Kidney epithelial cell (primary cell): ENCODE measurements around the gene NCR3LG1. TPM values are rescaled to one million over a fixed set of nuclear protein-coding genes. Genes with fewer than 3 reads are reported as not detected.

Source experiments
- DNase-seq: peaks from one replicate; pipeline ENCODE4 v3.0.0-alpha.2; 2010; ENCODE audit warnings: low read depth
- H3K27me3 ChIP-seq: 2 replicates; pipeline ENCODE4 v1.6.0; 2011; ENCODE audit warnings: low read length; ENCODE audit not compliant: control insufficient read depth, insufficient read depth
- H3K36me3 ChIP-seq: 2 replicates; pipeline ENCODE4 v1.5.1; 2011; ENCODE audit warnings: low read length; ENCODE audit not compliant: control insufficient read depth, insufficient read depth
- H3K4me3 ChIP-seq: 2 replicates; pipeline ENCODE4 v1.5.1; 2011; ENCODE audit warnings: low read depth, mild to moderate bottlenecking, control low read depth, low read length
- total RNA-seq: library from RNA; depleted of rRNA; stranded (reverse); fragments of >200 nt; gene quantifications from 2 replicates; pipeline ENCODE4 v1.2.3, GENCODE V29; 2015
- TF ChIP-seq, protein P1 (sequence below): IDR thresholded peaks from 2 replicates; pipeline ENCODE4 v1.5.1; 2011; ENCODE audit warnings: mild to moderate bottlenecking, moderate library complexity, low read length, control low read depth, inconsistent platforms; ENCODE audit not compliant: insufficient read depth, poor library complexity, severe bottlenecking

The NCR3LG1 gene
- total RNA-seq, 1 donor from 2014 or later: 10.1 TPM

DNA sequence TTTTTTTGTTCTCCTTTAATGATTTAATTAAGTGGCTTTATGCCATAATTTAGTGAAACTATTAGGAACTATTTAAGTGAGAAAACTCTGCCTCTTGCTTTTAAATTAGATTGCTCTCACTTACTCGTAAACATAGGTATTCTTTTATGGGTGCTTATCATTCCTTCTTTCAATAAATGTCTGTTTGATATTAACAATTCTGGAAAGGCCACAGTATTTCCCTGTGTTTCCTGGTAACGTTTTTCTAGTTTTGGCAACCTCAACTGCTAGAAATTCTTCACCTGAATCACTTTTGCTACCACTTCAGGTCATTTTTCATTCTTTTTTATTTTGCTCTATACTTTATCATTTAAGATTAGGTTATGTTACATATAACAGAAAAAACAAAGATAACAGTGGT is 19.9 kb upstream of the NCR3LG1 start:
- Histone ChIP-seq H3K36me3 (no peaks in the 10 kb centered on the region), H3K27me3 (no peaks in the 10 kb centered on the region), H3K4me3 (no peak overlapping the region)
- no peak for DNase-seq
- TF ChIP-seq, protein P1, sequence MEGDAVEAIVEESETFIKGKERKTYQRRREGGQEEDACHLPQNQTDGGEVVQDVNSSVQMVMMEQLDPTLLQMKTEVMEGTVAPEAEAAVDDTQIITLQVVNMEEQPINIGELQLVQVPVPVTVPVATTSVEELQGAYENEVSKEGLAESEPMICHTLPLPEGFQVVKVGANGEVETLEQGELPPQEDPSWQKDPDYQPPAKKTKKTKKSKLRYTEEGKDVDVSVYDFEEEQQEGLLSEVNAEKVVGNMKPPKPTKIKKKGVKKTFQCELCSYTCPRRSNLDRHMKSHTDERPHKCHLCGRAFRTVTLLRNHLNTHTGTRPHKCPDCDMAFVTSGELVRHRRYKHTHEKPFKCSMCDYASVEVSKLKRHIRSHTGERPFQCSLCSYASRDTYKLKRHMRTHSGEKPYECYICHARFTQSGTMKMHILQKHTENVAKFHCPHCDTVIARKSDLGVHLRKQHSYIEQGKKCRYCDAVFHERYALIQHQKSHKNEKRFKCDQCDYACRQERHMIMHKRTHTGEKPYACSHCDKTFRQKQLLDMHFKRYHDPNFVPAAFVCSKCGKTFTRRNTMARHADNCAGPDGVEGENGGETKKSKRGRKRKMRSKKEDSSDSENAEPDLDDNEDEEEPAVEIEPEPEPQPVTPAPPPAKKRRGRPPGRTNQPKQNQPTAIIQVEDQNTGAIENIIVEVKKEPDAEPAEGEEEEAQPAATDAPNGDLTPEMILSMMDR: no peak

DNA sequence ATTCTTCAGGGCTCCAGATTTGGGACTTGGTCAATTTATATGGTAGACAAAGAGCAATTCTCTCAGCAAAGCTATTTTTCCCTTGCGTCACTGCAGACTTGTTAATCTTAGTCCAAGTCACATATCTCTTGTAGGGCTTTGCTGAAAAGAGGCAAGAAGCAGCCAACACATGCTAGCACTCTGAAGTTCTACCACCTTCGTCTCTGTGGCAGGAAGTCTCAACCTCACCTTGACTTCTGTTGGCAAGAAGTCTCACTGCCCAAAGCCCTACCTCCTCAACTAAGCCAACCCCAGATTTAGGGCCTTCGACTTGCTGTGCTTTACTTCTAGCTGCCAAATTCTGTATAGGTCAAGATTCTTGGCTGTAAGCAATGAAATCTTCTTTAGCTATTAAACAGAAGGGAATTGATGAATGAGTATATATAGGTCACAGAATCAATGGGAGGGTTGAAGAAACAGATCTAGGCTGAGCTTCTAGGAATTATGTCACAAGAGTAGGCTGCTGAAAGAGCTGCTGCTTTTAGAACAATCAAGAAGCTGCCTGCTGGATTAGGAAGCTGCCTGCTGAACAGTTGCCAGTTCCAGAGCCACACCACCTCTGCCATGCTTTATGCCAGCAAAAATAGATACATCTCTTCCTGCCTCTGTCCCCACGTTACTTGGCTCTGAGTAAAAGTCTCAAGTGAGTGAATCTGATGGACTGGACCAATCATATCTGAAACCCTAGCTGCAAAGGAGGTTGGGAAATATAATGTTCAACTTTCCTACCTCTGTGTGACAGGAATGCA is 17.6 kb upstream of the NCR3LG1 start:
- DNase-seq: no peak
- H3K4me3 ChIP-seq: no peak overlapping the region
- no peaks in the 10 kb centered on the region for H3K36me3 ChIP-seq
- no peaks in the 10 kb centered on the region for H3K27me3 ChIP-seq
- TF ChIP-seq, protein P1: no peak

DNA sequence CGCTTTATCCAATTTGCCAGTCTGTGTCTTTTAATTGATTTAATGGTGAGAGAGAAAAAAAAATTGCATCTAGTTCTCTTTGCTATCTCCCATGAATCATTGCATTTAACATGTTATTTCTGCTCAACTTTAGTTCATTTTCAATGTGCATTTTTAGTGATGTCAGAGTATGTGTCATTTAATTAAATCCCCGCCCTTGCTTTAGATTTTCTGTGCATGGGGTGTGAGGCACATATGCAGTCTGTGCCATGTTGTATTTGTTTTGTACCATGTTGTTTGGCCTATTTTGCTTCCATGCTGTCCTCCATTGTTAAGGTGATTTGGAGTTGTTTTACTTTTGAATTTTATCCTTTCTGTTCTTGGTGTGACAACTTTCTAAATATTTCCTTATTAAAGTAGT is 8.3 kb upstream of the NCR3LG1 start:
- TF ChIP-seq, protein P1: no peak
- H3K27me3 ChIP-seq: no peaks in the 10 kb centered on the region
- no peaks in the 10 kb centered on the region for H3K36me3 ChIP-seq
- DNase-seq: no peak
- no peak overlapping the region for H3K4me3 ChIP-seq

DNA sequence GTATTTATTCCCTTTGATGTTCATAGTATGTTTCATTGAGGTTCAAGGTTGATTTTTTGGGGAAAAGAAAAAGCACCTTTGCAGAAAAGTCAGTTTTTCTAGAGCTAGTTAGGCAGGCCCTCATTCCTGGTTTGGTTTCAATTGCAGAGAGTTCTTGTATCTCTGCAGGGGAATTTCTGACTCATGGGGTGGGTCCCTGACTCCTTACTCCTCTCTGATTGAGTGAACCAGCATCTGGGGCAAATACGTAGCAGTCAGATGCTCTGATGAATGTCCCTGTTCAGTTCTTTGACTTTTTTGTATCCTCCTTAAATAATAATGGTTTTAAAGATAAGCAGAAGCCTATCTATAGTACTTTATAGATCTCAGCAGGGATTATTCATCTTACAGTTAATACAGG is 7.7 kb upstream of the NCR3LG1 start:
- TF ChIP-seq, protein P1: no peak
- no peaks in the 10 kb centered on the region for H3K36me3 ChIP-seq
- H3K27me3 ChIP-seq: no peaks in the 10 kb centered on the region
- DNase-seq: peak; percentile 23
- no peak overlapping the region for H3K4me3 ChIP-seq

DNA sequence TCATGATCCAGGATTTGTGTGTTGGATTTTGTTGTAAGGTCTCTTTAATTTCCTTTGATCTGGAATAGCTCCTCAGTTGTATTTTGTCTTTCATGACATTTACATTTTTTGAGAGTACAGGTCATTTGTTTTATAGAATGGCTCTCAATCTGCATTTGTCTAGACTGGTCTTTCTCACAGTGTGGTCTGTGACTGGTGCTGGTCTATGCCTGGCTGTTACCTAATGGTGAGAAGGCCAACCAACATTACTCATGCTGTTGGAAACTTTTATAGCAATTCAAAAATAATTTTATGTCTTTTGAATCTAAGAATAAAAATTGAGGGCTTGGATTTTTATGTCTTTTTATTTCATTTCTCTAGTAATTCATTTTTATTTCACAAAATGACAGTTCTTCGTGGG is 3.9 kb upstream of the NCR3LG1 start:
- TF ChIP-seq, protein P1: no peak
- no peak for DNase-seq
- Histone ChIP-seq H3K4me3 (no peak overlapping the region), H3K27me3 (peaks cover 3% of the 10 kb centered on the region), H3K36me3 (no peaks in the 10 kb centered on the region)
